SK-N-SH (cell line): ENCODE results near the gene ERICH3. TPM values are rescaled to one million over a fixed set of nuclear protein-coding genes. Genes with fewer than 3 reads are reported as not detected.
"Not testable (repeated sequence)": the region's sequence is repeated elsewhere in the genome, so short reads cannot be mapped to it uniquely, and the experiment has no call there.

Experiments used
- CTCF ChIA-PET: fragments of 300-600, 350-600 bp; formaldehyde crosslinking; extraction: SDS; loops from one replicate; lab custom pipeline; 2021; lab: Yijun Ruan, JAX
- POLR2A ChIA-PET: fragments of 350-600 bp; sonication (Branson Sonifier 250); formaldehyde crosslinking; extraction: SDS; loops from one replicate; lab custom pipeline; 2020; ENCODE audit warnings: antibody characterized with exemption, inconsistent platforms; lab: Yijun Ruan, JAX
- DNase-seq: peaks from one replicate; pipeline ENCODE4 v3.0.0; 2012
- H2AFZ ChIP-seq: fragments of 200-600 bp; sonication (generic); 2 replicates; pipeline ENCODE4 v1.8.1; 2016; ENCODE audit warnings: antibody characterized with exemption, mild to moderate bottlenecking, low read depth
- H3F3A ChIP-seq: fragments of 200-600 bp; sonication (generic); replicated peaks from 2 replicates; pipeline ENCODE3; 2016; ENCODE audit warnings: antibody characterized with exemption, mild to moderate bottlenecking; ENCODE audit not compliant: insufficient read depth
- H3K27ac ChIP-seq, 2 experiments: fragments of 200-500 bp in 1 of 2; fragments of 200-600 bp in 1 of 2; sonication (Bioruptor generic) in 1 of 2; sonication (generic), shearing (Covaris generic) in 1 of 2; 2 replicates each; pipeline versions ENCODE4 v1.5.1 to v1.6.1; 2014 to 2016; ENCODE audit warnings: low read depth in 2 of 2, inconsistent platforms in 1 of 2, low read length in 1 of 2, mild to moderate bottlenecking in 1 of 2, mixed read lengths in 1 of 2
- H3K27me3 ChIP-seq: fragments of 200-600 bp; sonication (generic), shearing (Covaris generic); 2 replicates; pipeline ENCODE4 v1.6.1; 2016; ENCODE audit warnings: mixed run types; ENCODE audit not compliant: insufficient read depth
- H3K36me3 ChIP-seq, 2 experiments: fragments of 200-500 bp in 1 of 2; fragments of 200-600 bp in 1 of 2; sonication (Bioruptor generic) in 1 of 2; sonication (generic) in 1 of 2; replicated peaks in 1 of 2; 2 replicates each; pipeline versions ENCODE3 to v1.5.1; 2014 to 2016; ENCODE audit warnings: low read length in 1 of 2, mild to moderate bottlenecking in 1 of 2; ENCODE audit not compliant: insufficient read depth in 2 of 2, control insufficient read depth in 1 of 2
- H3K4me1 ChIP-seq, 2 experiments: fragments of 200-500 bp in 1 of 2; fragments of 200-600 bp in 1 of 2; sonication (Bioruptor generic) in 1 of 2; sonication (generic), shearing (Covaris generic) in 1 of 2; 2 replicates each; pipeline versions ENCODE4 v1.5.1 to v1.6.1; 2014 to 2016; ENCODE audit warnings: low read depth in 1 of 2, low read length in 1 of 2, mixed run types in 1 of 2; ENCODE audit not compliant: insufficient read depth in 2 of 2, control insufficient read depth in 1 of 2
- H3K4me2 ChIP-seq: fragments of 200-600 bp; sonication (generic), shearing (Covaris generic); 2 replicates; pipeline ENCODE4 v1.6.1; 2017; ENCODE audit warnings: mixed run types
- H3K4me3 ChIP-seq, 2 experiments: fragments of 200-500 bp in 1 of 2; fragments of 200-600 bp in 1 of 2; sonication (Bioruptor generic) in 1 of 2; sonication (generic), shearing (Covaris generic) in 1 of 2; 2 replicates each; pipeline versions ENCODE4 v1.5.1 to v1.8.1; 2014 to 2016; ENCODE audit warnings: low read depth in 2 of 2, inconsistent platforms in 1 of 2, low read length in 1 of 2, mild to moderate bottlenecking in 1 of 2, mixed read lengths in 1 of 2, moderate library complexity in 1 of 2
- H3K79me2 ChIP-seq: fragments of 200-600 bp; sonication (generic); 2 replicates; pipeline ENCODE4 v1.8.1; 2017; ENCODE audit warnings: mild to moderate bottlenecking; ENCODE audit not compliant: insufficient read depth
- H3K9ac ChIP-seq: fragments of 200-600 bp; sonication (generic); 2 replicates; pipeline ENCODE4 v1.6.1; 2017; ENCODE audit warnings: mixed run types
- H3K9me2 ChIP-seq: fragments of 200-600 bp; sonication (generic); 2 replicates; pipeline ENCODE4 v1.6.1; 2017; ENCODE audit warnings: mixed run types
- H3K9me3 ChIP-seq: fragments of 200-600 bp; sonication (generic); 2 replicates; pipeline ENCODE4 v1.6.1; 2017; ENCODE audit warnings: mixed run types, mild to moderate bottlenecking, moderate library complexity
- H4K20me1 ChIP-seq: fragments of 200-600 bp; sonication (generic); 2 replicates; pipeline ENCODE4 v1.6.1; 2017; ENCODE audit warnings: mild to moderate bottlenecking, mixed run types; ENCODE audit not compliant: insufficient read depth
- CHD2 ChIP-seq: fragments of 150-350 bp; IDR thresholded peaks from 2 replicates; pipeline ENCODE4 v1.6.1; 2018; ENCODE audit warnings: low read length; ENCODE audit not compliant: partially characterized antibody
- ELF1 ChIP-seq: IDR thresholded peaks from 2 replicates; pipeline ENCODE4 v1.4.0; 2012
- EP300 ChIP-seq, 2 experiments: IDR thresholded peaks; 2 replicates each; pipeline versions ENCODE4 v1.4.0 to v1.6.1; 2012; ENCODE audit warnings: borderline replicate concordance in 1 of 2, low read depth in 1 of 2, low read length in 1 of 2
- FOXM1 ChIP-seq: IDR thresholded peaks from 2 replicates; pipeline ENCODE4 v1.4.0; 2012; ENCODE audit warnings: low read depth, mild to moderate bottlenecking
- GATA2 ChIP-seq: sonication (generic); formaldehyde crosslinking; IDR thresholded peaks from 2 replicates; pipeline ENCODE4 v1.5.0; 2020; ENCODE audit warnings: mild to moderate bottlenecking, missing genetic modification reagents
- NFIC ChIP-seq: IDR thresholded peaks from 2 replicates; pipeline ENCODE4 v1.4.0; 2012; ENCODE audit warnings: borderline replicate concordance
- RAD21 ChIP-seq: IDR thresholded peaks from 2 replicates; pipeline ENCODE4 v1.6.1; 2012; ENCODE audit warnings: mild to moderate bottlenecking, low read length
- RFX5 ChIP-seq: IDR thresholded peaks from 2 replicates; pipeline ENCODE4 v1.6.1; 2012; ENCODE audit warnings: mild to moderate bottlenecking, improper control_type of control experiment, low read length
- RXRA ChIP-seq: IDR thresholded peaks from 2 replicates; pipeline ENCODE4 v1.4.0; 2012; ENCODE audit warnings: low read depth, mild to moderate bottlenecking, borderline replicate concordance
- SIN3A ChIP-seq: IDR thresholded peaks from 2 replicates; pipeline ENCODE4 v1.6.1; 2012; ENCODE audit warnings: low read depth, mild to moderate bottlenecking, low read length, moderate library complexity, borderline replicate concordance
- SMC3 ChIP-seq: IDR thresholded peaks from 2 replicates; pipeline ENCODE4 v1.6.1; 2012; ENCODE audit warnings: low read depth, low read length, improper control_type of control experiment
- TCF12 ChIP-seq: IDR thresholded peaks from 2 replicates; pipeline ENCODE4 v1.4.0; 2012
- TEAD4 ChIP-seq: IDR thresholded peaks from 2 replicates; pipeline ENCODE4 v1.4.0; 2012; ENCODE audit warnings: mild to moderate bottlenecking, borderline replicate concordance; ENCODE audit not compliant: insufficient read depth
- WGBS: methylation state at CpG from one replicate; pipeline ENCODE4 v1.1.6; 2017; ENCODE audit warnings: low lambda C conversion rate; 5-methylcytosine and 5-hydroxymethylcytosine counted together
- polyA plus RNA-seq, 3 experiments: library from polyadenylated mRNA; depleted of rRNA; stranded (reverse); fragments of >200 nt; gene quantifications; 2 replicates each; pipeline ENCODE4 v1.2.3, GENCODE V29; 2012
- TF ChIP-seq, protein P1 (sequence below): fragments of 150-350 bp; IDR thresholded peaks from 2 replicates; pipeline ENCODE4 v1.6.1; 2016; ENCODE audit warnings: mild to moderate bottlenecking, low read depth, low read length
- TF ChIP-seq, protein P2 (sequence below): IDR thresholded peaks from 2 replicates; pipeline ENCODE4; 2012
- TF ChIP-seq, protein P3 (sequence below): fragments of 200-600 bp; sonication (generic); IDR thresholded peaks from 2 replicates; pipeline ENCODE4 v1.6.1; 2017; ENCODE audit warnings: antibody characterized with exemption, mild to moderate bottlenecking, moderate library complexity
- TF ChIP-seq, protein P4 (sequence below): fragments of 150-350 bp; IDR thresholded peaks from 2 replicates; pipeline ENCODE4 v1.6.1; 2017; ENCODE audit warnings: antibody characterized with exemption, low read length, low read depth, borderline replicate concordance

Gene ERICH3
- polyA plus RNA-seq, 1 of the 3 experiments (the other 2 are of a cell fraction): not detected

DNA sequence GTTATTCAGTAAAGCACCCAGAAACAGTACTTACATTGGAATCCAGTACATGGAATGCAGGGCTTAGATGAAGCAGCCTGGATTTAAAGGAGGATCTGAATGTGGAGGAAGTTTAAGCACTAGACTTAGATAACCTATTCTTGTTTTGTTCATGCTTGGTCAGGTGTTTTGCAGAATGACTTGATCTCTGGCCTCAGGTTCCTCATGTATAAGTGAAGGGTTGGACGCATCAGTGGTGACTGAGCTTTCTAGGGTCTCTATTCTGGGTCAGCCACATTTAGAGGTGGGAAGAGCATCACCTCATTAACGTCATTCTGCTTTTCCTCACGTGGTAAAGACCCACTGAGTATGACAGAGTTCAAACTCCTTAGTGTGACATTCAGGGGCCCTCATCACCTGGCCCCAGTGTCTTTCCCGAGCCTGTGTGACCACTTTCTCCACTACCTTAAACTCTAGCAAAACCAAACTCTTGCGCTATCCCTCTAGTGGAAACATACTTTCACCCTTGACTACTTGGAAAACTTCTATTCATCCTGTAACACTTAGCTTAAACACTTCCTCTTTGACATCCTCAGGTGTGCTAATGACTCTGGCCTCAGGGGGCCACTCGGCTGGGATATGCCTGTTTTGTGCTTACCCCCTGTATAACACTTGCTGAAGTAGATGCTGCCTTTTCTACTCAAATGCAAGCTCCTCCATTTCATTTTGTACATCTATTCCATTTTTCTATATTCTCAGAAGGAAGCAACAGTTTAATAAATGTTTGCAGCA lies 871 bp upstream of the ERICH3 start:
- Histone ChIP-seq H3K4me1 (no peaks in the 10 kb centered on the region), H3K9me2 (no peaks in the 10 kb centered on the region), H2AFZ (no peak overlapping the region), H3K4me2 (no peak overlapping the region), H3F3A (no peaks in the 10 kb centered on the region), H3K4me3 (no peak overlapping the region), H3K9me3 (no peaks in the 10 kb centered on the region), H3K36me3 (no peaks in the 10 kb centered on the region), H3K9ac (no peak overlapping the region), H3K79me2 (no peaks in the 10 kb centered on the region), H3K27ac (no peak overlapping the region), H3K27me3 (no peaks in the 10 kb centered on the region; the same call in 1 of the 2 replicates), H4K20me1 (no peaks in the 10 kb centered on the region)
- DNase-seq: no peak
- TF ChIP-seq, protein P1, sequence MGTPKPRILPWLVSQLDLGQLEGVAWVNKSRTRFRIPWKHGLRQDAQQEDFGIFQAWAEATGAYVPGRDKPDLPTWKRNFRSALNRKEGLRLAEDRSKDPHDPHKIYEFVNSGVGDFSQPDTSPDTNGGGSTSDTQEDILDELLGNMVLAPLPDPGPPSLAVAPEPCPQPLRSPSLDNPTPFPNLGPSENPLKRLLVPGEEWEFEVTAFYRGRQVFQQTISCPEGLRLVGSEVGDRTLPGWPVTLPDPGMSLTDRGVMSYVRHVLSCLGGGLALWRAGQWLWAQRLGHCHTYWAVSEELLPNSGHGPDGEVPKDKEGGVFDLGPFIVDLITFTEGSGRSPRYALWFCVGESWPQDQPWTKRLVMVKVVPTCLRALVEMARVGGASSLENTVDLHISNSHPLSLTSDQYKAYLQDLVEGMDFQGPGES: no peak
- TF ChIP-seq RAD21: no peak
- 69% methylated on average over 6 of the region's 6 CpGs for WGBS
- ChIA-PET POLR2A (no interaction called here), CTCF (interaction anchor here (0.5 to 1.7 kb wide), 4 partner anchors 15 to 171 kb away, joined by 4 to 5 read pairs (median 4); partner anchors contain the start of genes CRYZ and TYW3)

DNA sequence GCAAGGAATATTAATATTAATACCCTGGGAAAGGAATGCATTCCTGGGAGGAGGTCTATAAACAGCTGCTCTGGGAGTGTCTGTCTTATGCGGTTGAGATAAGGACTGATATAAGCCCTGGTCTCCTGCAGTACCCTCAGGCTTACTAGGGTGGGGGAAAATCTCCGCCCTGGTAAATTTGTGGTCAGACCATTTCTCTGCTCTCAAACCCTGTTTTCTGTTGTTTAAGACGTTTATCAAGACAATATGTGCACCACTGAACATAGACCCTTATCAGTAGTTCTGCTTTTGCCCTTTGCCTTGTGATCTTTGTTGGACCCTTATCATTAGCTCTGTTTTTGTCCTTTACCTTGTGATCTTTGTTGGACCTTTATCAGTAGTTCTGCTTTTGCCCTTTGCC lies 2.7 kb downstream of the ERICH3 start:
- H3K9me2 ChIP-seq, H3K9ac ChIP-seq, H3K27me3 ChIP-seq, H3K79me2 ChIP-seq, H3K4me3 ChIP-seq, DNase-seq, H3K4me1 ChIP-seq, H3K27ac ChIP-seq, H3K36me3 ChIP-seq, H4K20me1 ChIP-seq, H3K4me2 ChIP-seq, H3K9me3 ChIP-seq, POLR2A ChIA-PET, H2AFZ ChIP-seq, H3F3A ChIP-seq: not testable (repeated sequence)
- CTCF ChIA-PET: interaction anchor here (0.7 to 1.5 kb wide), 2 partner anchors 64 to 296 kb away, joined by 3 read pairs; no protein-coding TSS in a partner anchor
- WGBS: 37% methylated on average over 3 of the region's 3 CpGs

DNA sequence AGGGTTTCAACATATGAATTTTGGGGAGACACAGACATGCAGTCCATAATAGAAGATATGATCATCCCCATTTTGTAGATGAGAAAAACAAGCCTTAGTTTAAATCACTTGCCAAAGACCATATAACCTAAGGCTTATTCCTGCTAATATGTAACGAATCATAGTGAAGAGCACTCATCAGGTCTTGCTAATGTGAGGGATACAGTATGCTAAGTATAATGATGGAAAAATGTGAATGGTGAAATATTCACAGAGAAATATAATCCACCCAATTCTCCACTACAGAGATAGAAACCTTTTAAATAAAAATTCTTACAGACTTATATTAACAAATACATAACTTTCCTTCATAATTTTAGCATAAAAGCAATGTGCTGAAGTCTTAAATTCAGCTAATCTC lies 18.9 kb downstream of the ERICH3 start:
- POLR2A ChIA-PET: no interaction called here
- CTCF ChIA-PET: no interaction called here
- WGBS: 85% methylated on average over 1 of the region's 1 CpG
- TF ChIP-seq TEAD4 (no peak), SMC3 (no peak), TCF12 (no peak), NFIC (no peak), FOXM1 (no peak), RAD21 (no peak), GATA2 (no peak), EP300 (IDR thresholded peaks at IDR 0.05; ENCODE audit: borderline replicate concordance in 1 of 2, low read depth in 1 of 2, low read length in 1 of 2) (no peak), ELF1 (no peak), RXRA (no peak), RFX5 (no peak), SIN3A (no peak), CHD2 (no peak)
- TF ChIP-seq, protein P2, sequence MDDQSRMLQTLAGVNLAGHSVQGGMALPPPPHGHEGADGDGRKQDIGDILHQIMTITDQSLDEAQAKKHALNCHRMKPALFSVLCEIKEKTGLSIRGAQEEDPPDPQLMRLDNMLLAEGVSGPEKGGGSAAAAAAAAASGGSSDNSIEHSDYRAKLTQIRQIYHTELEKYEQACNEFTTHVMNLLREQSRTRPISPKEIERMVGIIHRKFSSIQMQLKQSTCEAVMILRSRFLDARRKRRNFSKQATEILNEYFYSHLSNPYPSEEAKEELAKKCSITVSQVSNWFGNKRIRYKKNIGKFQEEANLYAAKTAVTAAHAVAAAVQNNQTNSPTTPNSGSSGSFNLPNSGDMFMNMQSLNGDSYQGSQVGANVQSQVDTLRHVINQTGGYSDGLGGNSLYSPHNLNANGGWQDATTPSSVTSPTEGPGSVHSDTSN: no peak
- TF ChIP-seq, protein P3, sequence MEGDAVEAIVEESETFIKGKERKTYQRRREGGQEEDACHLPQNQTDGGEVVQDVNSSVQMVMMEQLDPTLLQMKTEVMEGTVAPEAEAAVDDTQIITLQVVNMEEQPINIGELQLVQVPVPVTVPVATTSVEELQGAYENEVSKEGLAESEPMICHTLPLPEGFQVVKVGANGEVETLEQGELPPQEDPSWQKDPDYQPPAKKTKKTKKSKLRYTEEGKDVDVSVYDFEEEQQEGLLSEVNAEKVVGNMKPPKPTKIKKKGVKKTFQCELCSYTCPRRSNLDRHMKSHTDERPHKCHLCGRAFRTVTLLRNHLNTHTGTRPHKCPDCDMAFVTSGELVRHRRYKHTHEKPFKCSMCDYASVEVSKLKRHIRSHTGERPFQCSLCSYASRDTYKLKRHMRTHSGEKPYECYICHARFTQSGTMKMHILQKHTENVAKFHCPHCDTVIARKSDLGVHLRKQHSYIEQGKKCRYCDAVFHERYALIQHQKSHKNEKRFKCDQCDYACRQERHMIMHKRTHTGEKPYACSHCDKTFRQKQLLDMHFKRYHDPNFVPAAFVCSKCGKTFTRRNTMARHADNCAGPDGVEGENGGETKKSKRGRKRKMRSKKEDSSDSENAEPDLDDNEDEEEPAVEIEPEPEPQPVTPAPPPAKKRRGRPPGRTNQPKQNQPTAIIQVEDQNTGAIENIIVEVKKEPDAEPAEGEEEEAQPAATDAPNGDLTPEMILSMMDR: no peak
- TF ChIP-seq, protein P4, sequence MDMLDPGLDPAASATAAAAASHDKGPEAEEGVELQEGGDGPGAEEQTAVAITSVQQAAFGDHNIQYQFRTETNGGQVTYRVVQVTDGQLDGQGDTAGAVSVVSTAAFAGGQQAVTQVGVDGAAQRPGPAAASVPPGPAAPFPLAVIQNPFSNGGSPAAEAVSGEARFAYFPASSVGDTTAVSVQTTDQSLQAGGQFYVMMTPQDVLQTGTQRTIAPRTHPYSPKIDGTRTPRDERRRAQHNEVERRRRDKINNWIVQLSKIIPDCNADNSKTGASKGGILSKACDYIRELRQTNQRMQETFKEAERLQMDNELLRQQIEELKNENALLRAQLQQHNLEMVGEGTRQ: no peak

More for the DNA sequence above, 18.9 kb downstream of the ERICH3 start:
- H3K9ac ChIP-seq: no peak overlapping the region
- no peaks in the 10 kb centered on the region for H3K9me3 ChIP-seq
- H3K79me2 ChIP-seq: no peaks in the 10 kb centered on the region
- no peaks in the 10 kb centered on the region for H3K36me3 ChIP-seq
- H3F3A ChIP-seq: peaks cover 23% of the 10 kb centered on the region
- no peaks in the 10 kb centered on the region for H3K27me3 ChIP-seq
- H4K20me1 ChIP-seq: no peaks in the 10 kb centered on the region
- H3K9me2 ChIP-seq: no peaks in the 10 kb centered on the region
- no peak overlapping the region for H3K27ac ChIP-seq
- no peak overlapping the region for H2AFZ ChIP-seq
- no peak overlapping the region for H3K4me2 ChIP-seq
- no peak overlapping the region for H3K4me3 ChIP-seq
- no peak for DNase-seq
- H3K4me1 ChIP-seq: peaks cover 0 to 10% of the 10 kb centered on the region in 2 experiments; a peak in 1 of 4 replicates
